Upper lobe of left lung (tissue), 6 donors: ENCODE measurements around the gene ZNF654. TPM values are rescaled to one million over a fixed set of nuclear protein-coding genes. Genes with fewer than 3 reads are reported as not detected.

Experiments
- ATAC-seq, 2 donors: fragments of 200-7000 bp; cut with Tn5 transposase; one replicate each; pipeline ENCODE4 v1.9.1; 2022; ENCODE audit warnings: mild to moderate bottlenecking in 2 of 2, moderate library complexity in 2 of 2; ENCODE audit not compliant: low FRiP score in 2 of 2
- DNase-seq, 2 donors: peaks; one replicate each; pipeline ENCODE4 v3.0.0-alpha.2; 2019 to 2020
- H3K27ac ChIP-seq, 4 donors: fragments of 200-600 bp; sonication (generic); one replicate each; pipeline ENCODE4 v1.5.1; 2016 to 2019
- H3K27me3 ChIP-seq, 4 donors: fragments of 200-600 bp; sonication (generic); one replicate each; pipeline ENCODE4 v1.5.1; 2017 to 2019
- H3K36me3 ChIP-seq, 4 donors: fragments of 200-600 bp; sonication (generic); one replicate each; pipeline ENCODE4 v1.5.1; 2016 to 2019
- H3K4me1 ChIP-seq, 4 donors: fragments of 200-600 bp; sonication (generic); one replicate each; pipeline ENCODE4 v1.5.1; 2018 to 2019
- H3K4me3 ChIP-seq, 4 donors: fragments of 200-600 bp; sonication (generic); one replicate each; pipeline ENCODE4 v1.5.1; 2017 to 2019; ENCODE audit warnings: mild to moderate bottlenecking in 2 of 4, moderate library complexity in 1 of 4
- H3K9me3 ChIP-seq, 4 donors: fragments of 200-600 bp; sonication (generic); one replicate each; pipeline ENCODE4 v1.5.1; 2018 to 2019
- CTCF ChIP-seq, 6 experiments: fragments of 450-650 bp in 4 of 6; fragments of 200-600 bp in 2 of 6; sonication (generic) in 2 of 6; IDR thresholded peaks; one replicate each; pipeline ENCODE4 v1.5.1; 2016 to 2019; ENCODE audit warnings: antibody characterized with exemption in 6 of 6
- EP300 ChIP-seq, 4 donors: sonication (generic); formaldehyde crosslinking; IDR thresholded peaks; one replicate each; pipeline ENCODE4 v1.5.1; 2017; ENCODE audit warnings: antibody characterized with exemption in 4 of 4, control low read depth in 2 of 4
- POLR2A ChIP-seq, 4 donors: fragments of 450-650 bp; IDR thresholded peaks; one replicate each; pipeline ENCODE4 v1.5.1; 2016 to 2017; ENCODE audit warnings: antibody characterized with exemption in 4 of 4, mild to moderate bottlenecking in 2 of 4
- POLR2AphosphoS5 ChIP-seq, 2 donors: sonication (generic); formaldehyde crosslinking; IDR thresholded peaks; one replicate each; pipeline ENCODE4 v1.5.1; 2017; ENCODE audit warnings: antibody characterized with exemption in 2 of 2
- WGBS, 2 donors: methylation state at CpG; one replicate each; pipeline ENCODE4 v1.1.5; 2017 to 2018; 5-methylcytosine and 5-hydroxymethylcytosine counted together
- total RNA-seq, 6 donors: library from RNA; depleted of rRNA in 4 of 6; stranded (reverse); fragments of >200 nt in 4 of 6; gene quantifications; one replicate each; pipeline versions ENCODE4 v1.1.0 to v1.2.1, GENCODE V29; 2016 to 2021
- donor health status: DM: no; HTN: no; CAD: no; lungs with moderate emphysema.
- donor health status: DM: no; HTN: yes; CAD: no; lungs with severe emphysema.

ZNF654 gene
- total RNA-seq, 6 donors from 2014 or later: 4.9 to 21.4 (median 13.8) TPM

GRCh38 chr3:88191872-88192409 is 132.9 kb downstream of the ZNF654 start:
- Histone ChIP-seq H3K27ac (no peak overlapping the region), H3K9me3 (no peaks in the 10 kb centered on the region), H3K27me3 (no peaks in the 10 kb centered on the region), H3K4me1 (no peaks in the 10 kb centered on the region), H3K4me3 (no peak overlapping the region), H3K36me3 (no peaks in the 10 kb centered on the region)
- DNase-seq (no peak), ATAC-seq (no peak)
- WGBS, 2 donors: 68 to 77% methylated on average over 4 of the region's 4 CpGs
- TF ChIP-seq POLR2A (IDR thresholded peaks at IDR 0.05) (no peak), POLR2AphosphoS5 (IDR thresholded peaks at IDR 0.05) (no peak), CTCF (IDR thresholded peaks at IDR 0.05) (no peak), EP300 (IDR thresholded peaks at IDR 0.05) (no peak)

- H3K4me3 ChIP-seq: no peak overlapping the region
- no peaks in the 10 kb centered on the region for H3K36me3 ChIP-seq
- H3K9me3 ChIP-seq: no peaks in the 10 kb centered on the region
- no peak for TF ChIP-seq CTCF (IDR thresholded peaks at IDR 0.05)
- no peak for TF ChIP-seq POLR2AphosphoS5 (IDR thresholded peaks at IDR 0.05)
- TF ChIP-seq EP300 (IDR thresholded peaks at IDR 0.05): no peak
- TF ChIP-seq POLR2A (IDR thresholded peaks at IDR 0.05): no peak
- H3K27me3 ChIP-seq: no peaks in the 10 kb centered on the region
- H3K27ac ChIP-seq: no peak overlapping the region
- no peaks in the 10 kb centered on the region for H3K4me1 ChIP-seq
- DNase-seq: no peak
- ATAC-seq: no peak
- 56 to 74% methylated on average over 3 of the region's 3 CpGs for WGBS, 2 donors
Observed at GRCh38 chr3:88192631-88193030, 133.6 kb downstream of the ZNF654 start.

Other genes with a start within 250 kb of the ZNF654 start
- gene CGGBP1, start 250 bp upstream of the ZNF654 start, total RNA-seq: 100 to 1,000 TPM in 1 of 6 donors, 10 to 100 TPM in 5; 41.7 to 114 (median 60.8) TPM
- gene C3orf38, start 90.7 kb downstream of the ZNF654 start, total RNA-seq: 10 to 100 TPM; 10.1 to 28.9 (median 20.4) TPM